Posterior vena cava (tissue), 2 donors: ENCODE measurements around the gene CYGB. TPM values are rescaled to one million over a fixed set of nuclear protein-coding genes. Genes with fewer than 3 reads are reported as not detected.
"Not testable (repeated sequence)": the region's sequence is repeated elsewhere in the genome, so short reads cannot be mapped to it uniquely, and the experiment has no call there.

Source experiments
- DNase-seq: peaks from one replicate; pipeline ENCODE4 v3.0.0-alpha.2; 2020; ENCODE audit warnings: low spot score
- intact Hi-C, 2 donors: fragments of 100-400 bp; cut with DNase I; formaldehyde crosslinking; loops; one replicate each; pipeline versions ENCODE4 v1.14.1 to v1.14.2; 2022 to 2023
- total RNA-seq, 2 donors: library from RNA; stranded (reverse); fragmentation: NEBNext Ultra II Directional; extraction: Animal tissue kit (Norgen Biotek cat#: 25700); gene quantifications; one replicate each; pipeline ENCODE4 v1.2.1, GENCODE V29; 2021
- donor health status: DM: yes; HTN: yes; CAD: no.
- donor health status: DM: yes; HTN: yes; CAD: no.

Gene CYGB
- total RNA-seq, 2 donors from 2014 or later = 16.3 to 24.5 TPM

DNA sequence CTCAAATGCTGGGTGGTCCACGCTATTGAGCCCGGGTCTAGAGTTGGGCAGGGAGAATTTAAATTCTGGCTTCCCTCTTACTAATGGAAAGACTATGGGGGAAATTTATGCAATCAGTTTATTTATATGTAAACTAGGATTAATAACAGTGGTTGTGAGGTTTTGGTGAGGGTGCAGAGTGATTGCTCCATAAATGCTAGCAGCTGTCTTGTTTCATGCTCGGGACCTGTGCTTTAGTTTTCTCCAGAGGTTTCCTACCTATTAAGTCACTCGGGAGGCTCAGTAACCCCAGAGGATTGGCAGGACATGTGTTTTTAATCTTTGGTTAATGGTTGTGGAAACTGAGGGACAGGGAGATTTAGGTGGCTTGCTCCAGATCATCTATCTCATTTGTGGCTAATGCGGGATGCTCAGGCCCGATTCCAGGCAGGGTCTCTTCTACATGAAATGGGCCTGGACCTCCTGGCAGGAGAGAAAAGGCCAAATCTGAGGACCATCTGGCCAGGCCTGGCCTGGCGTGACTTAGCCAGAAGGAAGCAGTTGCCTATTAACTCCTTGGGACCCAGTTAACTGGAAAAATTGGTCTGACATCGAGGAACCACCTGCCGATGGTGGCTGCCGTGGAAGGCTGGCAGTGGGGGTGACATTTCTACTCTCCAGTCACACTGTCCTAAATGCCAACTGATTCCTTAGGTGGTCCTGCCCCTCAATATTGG lies 4.4 kb upstream of the CYGB start:
- DNase-seq = no peak
- intact Hi-C loops = no loop called here

DNA sequence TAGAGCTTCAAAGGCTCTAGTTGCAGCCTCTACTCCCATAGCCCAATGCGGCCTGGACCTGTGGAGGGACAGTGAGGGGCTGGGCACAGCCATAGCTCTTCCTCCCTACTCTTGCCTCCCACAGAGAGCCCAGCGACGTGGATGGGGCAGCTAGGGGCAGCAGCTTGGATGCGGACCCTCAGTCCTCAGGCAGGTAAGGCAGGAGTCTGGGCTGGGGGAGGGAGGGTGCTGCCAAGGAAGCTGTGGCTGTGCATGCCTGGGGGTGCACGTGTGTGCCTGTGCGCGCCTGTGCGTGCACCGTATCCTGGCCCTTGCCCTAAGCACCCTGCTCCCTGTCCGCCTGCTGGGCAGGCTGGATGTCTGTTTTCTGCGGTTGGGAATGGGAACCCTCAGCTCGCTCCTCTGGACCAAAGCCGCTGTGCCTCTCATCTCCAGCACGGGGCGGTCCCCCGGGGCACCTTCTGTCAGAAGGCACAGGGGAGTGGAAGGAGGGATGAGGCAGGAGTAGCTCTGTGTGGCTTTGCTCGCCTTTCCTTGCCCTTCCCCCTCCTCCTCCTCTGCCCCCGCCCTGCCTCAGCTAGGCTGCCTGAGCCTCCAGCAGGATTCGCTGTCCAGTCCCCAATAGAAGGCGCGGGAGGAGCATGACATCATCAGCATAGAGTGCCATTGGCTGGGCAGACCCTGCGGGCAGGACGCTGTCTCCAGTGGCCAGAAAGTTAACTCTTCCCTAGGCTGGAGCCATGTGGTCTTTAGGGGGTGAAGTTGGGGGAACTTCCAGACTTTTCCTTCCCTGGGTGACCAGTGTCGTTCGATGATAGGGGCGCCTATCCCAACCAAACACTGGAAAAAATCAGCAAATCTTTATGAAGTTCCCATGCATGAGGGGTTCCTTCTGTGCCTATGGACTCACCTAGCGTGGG lies 3.1 kb upstream of the CYGB start:
- intact Hi-C loops = no loop called here
- peak; percentile 96 for DNase-seq

DNA sequence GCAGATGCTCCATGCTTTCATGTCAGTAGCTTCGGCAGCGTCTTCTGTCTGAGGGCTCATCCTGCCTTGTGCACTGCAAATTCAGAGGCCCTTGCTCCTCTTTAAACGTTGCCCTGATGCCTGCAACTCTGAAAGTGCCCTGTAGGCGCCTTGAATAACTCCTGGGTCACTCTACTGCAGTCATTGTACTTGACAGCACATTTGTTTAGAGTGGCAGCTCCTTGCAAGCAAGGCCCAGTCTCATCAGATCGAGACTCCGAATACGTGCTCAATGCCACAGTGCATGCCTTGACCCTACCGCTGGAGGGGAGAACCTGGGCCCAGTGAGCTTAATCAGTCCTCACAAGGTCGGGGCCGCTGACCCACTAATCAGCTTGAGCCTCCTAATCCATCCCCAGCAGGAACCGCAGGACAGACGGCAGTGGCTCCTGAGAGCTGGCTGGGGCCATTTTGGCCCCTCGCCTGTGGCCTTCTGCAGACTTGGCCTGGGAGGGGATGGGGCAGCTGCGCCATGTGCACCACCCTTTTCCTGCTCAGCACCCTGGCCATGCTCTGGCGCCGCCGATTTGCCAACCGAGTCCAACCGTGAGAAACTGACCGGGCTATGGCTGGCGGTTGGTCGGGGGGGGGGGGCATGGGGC lies 2.2 kb upstream of the CYGB start, which contains the start of gene PRCD:
Gene PRCD, plus strand, starts transcription at position 414 of the 641 bp plus-strand sequence. Its CDS starts 98 bp downstream, at position 512.
- intact Hi-C loops = no loop called here
- peak; percentile 60 for DNase-seq

DNA sequence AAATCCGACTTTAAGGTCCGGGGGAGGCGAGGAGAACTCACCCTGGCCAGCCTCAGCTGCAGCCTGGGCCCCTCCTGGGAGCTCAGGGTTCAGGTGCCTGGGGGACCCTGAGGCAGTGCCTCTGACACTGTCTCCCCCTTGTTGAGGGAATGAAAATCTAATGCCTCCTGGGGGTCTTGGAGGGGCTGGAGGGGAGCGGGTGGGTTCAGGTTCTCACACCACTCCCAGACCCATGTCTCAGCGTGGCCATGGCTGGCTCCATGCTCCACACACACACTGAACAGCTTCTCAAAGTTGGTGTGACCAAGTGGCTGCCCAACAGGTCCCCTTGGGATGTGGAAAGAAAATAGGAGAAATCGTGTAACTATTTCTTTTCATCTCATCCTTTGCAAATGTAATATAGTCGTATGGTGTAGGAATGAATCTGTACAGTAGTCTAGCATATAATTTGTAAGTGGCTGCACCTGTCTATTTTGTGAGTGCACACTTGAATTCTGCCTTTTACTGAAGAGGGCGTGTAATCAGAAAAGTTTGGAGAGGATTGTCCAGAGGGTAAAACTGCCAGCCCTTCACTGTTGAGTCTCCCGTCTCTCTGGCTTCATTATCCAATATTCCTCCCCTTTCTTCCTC lies 1.5 kb upstream of the CYGB start:
- peak; percentile 72 for DNase-seq

DNA sequence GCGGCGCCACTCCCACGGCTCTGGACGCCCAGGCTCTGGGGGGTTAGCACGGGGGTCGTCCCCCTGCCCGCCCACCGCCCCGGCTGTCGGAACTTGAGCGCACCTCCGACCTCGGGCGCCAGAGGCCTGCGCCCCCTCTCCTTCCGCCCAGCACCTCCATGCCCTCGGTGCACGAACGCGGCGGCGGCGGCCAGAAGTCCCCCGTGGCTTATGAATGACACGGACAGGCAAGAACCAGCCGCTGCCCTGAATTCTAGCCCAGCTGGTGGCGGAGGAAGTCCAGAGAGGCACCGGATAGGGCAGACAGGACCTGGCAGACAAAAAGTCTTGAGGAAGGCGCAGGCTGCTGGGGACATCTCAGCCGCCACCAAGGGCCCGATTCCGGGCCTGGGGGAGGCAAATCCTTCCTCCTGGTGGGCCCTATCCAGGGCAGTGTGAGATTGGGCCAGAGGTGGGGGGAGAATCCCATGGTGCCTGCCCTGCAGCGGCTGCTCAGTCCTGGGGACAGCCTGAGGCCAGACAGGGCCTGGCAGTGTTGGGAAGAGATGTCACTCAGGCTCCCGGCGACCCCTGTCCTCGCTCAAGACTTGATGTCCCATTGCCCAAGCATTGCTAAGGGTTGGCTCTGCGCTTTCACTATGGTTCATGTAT lies 897 bp upstream of the CYGB start:
- intact Hi-C loops = no loop called here
- DNase-seq = no peak

More for the DNA sequence above, 1.5 kb upstream of the CYGB start:
- intact Hi-C loops = no loop called here

DNA sequence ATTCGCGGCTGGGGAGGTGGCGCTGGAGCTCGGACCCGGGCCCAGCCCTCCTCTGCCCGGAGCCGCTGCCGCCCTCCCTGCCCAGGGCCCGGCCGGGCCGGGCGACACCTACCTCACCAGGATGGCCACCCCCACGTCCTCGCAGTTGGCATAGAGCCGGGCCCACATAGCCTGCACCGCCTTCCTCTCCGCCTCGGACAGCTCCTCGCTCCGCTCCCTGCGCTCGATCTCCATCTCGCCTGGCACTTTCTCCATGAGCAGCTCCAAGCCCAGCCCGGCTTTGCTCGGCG lies 276 bp downstream of the CYGB start:
- intact Hi-C loops = no loop called here
- DNase-seq = no peak

DNA sequence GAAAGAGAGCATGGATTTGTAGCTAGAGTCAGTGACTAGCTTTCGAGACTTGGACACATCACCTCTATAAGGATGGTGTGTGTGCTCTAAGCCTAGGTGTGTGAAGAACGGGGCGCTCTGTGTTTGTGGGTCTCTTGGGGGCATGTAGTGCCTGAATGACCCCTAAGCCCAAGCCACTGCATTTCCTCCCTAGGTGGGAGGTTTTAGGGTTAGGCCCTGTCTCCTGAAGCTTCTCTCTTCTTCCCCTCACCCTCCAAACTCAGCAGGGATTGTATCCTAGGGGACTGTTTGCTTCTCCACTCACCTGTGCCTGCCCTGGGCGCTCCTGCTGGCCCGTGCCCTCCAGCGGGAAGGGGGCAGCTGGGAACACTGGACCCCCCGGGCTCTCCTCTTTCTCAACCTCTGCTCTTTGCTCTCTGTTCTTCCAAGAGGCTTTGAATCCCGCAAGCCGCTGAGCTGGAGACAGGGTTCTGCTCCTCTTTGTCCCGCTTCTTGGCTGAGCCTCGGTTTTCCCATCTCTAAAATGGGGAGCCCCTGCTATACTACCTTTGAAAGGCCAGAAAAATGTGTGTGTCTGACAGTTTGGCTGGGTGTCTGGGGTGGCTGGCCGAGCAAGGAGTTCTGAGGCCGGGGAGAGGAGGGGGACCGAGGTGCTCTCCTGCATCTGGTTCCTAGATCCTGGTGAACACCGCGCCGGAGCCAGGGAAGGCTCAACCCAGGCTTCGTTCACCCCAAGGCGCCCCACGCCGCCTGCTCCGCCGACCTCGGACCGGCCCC lies 810 bp downstream of the CYGB start:
- intact Hi-C loops = no loop called here

DNA sequence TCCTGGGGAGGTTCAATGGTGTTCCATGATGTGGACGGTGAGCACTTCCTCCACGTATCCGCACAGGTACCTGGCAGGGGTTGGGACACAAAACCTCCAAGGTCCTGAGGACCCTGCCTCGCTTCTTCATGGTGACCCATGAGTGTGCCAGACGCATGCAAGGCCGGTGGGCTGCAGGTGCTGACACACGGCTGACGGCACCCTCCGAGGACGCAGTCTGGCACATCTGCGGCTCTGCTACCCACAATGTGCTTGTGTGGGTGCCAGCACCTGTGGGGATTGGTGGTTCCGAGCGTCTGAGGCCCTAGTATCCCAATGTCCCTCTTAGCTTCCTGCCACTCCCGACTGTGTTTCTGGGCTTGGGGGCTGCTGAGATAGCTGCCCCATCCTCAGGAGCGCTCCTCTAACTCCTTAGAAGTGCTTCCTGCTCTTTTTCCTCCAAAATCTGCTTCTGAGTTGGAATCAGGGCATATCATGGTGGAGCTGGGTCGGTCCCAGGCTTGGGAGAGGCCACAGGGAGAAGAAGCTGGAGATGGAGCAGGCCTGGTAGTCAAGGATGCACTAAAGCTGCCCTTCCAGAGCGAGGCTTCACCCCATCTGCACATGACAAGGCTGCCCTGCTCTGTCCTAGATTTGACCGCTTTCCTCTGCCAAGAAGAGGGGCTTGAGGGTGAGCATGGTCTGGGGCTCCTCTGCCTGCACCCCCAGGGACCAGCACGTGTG lies 1.6 kb downstream of the CYGB start:
- peak; percentile 77 for DNase-seq
- intact Hi-C loops = no loop called here

More for the DNA sequence above, 810 bp downstream of the CYGB start:
- DNase-seq = no peak

DNA sequence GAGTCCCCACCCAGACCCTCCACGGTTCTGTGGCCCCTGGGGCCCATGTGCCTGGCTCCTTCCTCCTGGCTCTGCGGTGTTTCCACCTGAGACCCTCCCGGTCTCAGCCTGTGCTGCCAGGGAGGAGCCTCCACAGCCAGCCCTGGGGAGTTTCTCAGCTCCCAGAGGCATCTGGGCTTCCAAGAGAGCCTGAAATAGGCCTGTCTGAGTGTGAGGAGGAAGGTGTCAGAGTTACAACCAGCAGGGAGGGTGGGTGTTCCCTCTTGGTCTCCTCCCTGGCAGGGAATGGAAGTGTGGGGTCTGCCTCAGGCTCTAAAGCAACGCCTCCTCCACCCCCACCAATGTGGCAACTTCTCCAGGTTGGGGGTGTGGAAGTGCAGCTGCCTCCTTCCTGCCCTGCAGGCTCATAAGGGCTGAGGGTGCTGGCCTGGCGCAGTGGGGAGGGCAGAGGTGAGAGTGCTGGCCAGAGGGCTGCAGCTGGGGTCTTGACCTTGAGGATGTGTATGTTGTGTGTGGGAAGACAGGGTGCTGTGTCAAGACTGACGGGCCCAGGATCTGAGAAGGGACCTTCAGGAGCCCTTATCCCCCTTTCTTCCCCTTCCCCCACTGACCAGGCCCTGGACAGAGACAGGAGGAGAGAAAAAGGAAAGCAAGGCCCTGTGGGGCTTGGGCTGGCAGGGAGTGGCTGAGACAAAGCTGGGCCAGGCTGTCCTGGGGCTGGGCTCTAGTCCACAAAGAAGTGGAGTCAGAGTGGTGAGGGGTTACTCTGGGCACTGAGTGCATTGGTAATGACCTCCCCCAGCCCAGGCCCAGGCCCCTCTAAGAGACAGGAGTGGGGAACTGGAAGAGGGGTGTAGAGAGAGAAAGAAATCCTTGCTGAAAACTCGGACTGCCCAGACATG lies 2.4 kb downstream of the CYGB start:
- intact Hi-C loops = no loop called here
- DNase-seq = peak; percentile 71

DNA sequence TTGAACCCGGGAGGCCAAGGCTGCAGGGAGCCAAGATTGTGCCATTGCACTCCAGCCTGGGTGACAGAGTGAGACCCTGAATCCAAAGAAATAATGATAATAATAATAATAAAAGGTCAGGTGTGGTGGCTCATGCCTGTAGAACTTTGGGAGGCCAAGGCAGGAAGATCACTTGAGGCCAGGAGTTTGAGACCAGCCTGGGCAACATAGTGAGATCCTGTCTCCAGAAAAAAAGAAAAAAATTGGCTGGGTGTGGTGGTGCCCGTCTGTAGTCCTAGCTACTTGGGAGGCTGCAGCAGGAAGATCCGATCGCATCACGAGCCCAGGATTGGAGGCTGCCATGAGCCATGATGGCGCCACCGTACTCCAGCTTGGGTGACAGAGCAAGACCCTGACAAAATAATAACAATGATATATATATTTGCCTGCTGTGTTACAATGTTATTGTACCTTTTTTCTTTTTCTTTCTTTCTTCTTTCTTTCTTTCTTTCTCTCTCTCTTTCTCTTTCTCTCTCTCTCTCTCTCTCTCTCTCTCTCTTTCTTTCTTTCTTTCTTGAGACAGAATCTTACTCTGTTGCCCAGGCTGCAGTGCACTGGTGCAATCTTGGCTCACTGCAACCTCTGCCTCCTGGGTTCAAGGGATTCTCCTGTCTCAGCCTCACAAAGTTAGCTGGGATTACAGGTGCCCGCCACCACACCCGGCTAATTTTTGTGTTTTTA lies 3.7 kb downstream of the CYGB start:
- intact Hi-C loops, DNase-seq: not testable (repeated sequence)

DNA sequence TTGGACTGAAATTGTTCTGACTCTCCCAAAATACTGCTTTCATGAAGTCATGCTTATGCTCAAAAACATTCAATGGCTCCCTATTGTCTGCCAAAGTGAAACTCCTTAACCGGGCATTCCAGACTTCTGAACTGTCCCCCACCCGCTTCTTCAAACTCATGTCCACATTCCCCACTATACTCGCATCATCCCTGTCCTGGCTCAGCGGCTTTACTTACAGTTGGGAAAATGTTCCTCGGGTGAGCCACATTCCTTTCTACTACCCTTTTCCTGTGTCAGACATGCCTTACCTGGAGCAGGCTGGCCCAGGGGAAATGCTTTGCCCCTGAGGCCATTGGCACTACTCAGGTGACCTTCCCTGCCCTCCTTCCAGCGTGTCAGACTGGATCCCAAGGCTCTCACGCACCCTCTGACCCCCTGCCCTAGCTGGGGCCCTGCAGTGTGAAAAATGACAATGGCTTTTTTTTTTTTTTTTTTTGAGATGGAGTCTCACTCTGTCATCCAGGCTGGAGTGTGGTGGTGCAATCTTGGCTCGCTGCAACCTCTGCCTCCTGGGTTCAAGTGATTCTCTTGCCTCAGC lies 5.3 kb downstream of the CYGB start:
- intact Hi-C loops = no loop called here
- no peak for DNase-seq

DNA sequence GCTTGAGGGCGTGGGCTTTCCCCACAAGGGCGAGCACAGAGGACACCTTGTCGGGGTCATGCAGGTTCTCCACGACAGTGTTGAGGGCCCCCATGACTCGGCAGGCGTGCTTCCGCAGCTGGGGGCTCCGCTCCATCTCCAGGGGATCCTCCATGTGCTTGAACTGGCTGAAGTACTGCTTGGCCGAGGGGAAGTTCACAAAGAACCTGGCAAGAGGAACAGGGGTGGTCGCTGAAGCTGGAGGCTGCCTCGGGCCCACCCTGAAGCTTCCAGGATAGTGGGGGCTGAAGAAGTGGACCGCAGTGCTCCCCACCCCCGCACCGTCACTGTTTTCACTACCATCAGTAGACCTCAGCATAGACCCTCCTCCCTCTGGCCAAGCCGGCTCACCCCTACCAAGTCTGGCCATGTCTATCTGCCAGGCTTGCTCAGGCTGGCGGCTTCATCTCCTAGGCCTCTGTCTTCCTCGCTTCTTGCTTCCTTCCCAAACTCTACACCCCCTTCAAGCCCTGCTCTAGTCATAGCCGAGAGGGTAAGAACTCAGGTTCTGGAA lies 5.9 kb downstream of the CYGB start:
- intact Hi-C loops = no loop called here
- DNase-seq = peak; percentile 69

DNA sequence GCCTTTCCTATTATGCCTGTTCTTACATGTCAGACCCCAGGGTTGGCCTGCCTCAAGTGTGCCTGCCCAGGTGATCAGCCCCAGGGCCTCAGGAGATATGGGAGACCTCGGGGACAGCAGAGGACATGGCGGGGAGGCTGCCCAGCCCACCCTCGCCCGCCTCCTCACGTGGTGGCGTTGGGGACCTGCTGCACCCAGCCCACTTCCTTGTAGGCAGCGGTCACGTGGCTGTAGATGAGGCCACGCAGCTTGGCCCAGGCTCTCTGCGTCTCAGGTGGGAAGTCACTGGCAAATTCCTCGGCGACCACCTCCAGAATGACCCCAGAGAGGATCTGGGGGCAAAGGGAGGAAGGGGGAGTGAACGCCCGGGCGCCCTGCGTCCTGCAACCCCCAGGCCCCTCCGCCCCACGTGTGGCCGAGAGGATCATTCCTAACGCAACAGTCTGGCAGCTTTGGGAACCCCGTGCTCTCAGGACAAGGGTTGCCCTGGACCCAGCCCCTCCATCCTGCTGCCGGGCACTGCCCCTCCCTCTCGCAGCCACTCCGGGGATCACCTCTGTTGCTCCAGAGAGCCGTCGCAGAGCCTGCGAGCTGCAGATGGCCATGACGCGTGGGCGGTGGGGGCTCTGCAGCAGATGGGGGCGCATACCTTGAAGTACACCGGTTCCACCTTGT lies 6.6 kb downstream of the CYGB start:
- intact Hi-C loops = no loop called here
- DNase-seq = peak; percentile 79

DNA sequence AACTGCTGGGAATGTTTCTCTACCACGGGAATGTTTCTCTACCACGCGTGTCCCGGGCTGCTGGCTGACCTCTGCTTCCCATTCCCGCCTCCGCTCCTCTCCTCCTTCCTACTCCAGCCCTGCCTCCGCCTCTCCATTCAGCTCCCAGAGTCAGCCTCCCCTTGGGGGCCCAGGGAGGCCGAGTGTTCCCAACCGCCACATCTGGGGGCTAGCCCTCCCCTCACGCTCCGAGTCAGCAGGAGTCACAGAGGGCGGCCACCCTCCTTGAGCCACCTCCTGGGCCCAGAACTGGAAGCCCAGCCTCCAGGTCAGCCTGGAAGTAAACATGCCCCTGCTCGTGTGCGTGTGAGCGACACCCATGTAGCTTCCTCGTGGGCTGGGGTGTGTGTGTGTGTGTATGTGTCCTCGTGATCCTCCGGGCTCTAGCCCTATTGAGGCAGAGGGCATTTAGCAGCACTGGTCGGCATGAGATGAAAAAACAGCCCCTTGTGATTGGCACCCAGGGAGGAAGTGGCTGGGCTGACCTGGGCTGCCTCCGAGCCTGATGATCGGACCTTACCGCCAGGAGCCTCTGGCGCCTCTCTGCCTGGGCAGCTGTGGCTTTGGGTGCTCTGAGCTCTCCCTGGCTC lies 7.3 kb downstream of the CYGB start:
- intact Hi-C loops = no loop called here
- peak; percentile 94 for DNase-seq
